Stimulated activated CD8-positive, alpha-beta memory T cell treated with anti-CD3 and anti-CD28 coated beads, Interleukin-4, amount 100 ng/mL, for 48 hours (primary cell): Measurements from ENCODE around the gene STH.

Source experiments
- DNase-seq: peaks from one replicate; pipeline ENCODE4 v3.0.0-alpha.2; 2020

Gene STH

GRCh38 chr17:46028981-46029565 lies 30.0 kb downstream of the STH start:
- no peak for DNase-seq

GRCh38 chr17:46029627-46030026 lies 30.6 kb downstream of the STH start:
- no peak for DNase-seq

GRCh38 chr17:46030752-46031151 lies 31.7 kb downstream of the STH start:
- no peak for DNase-seq

GRCh38 chr17:46031440-46031839 lies 32.4 kb downstream of the STH start:
- DNase-seq, result no peak

DNA sequence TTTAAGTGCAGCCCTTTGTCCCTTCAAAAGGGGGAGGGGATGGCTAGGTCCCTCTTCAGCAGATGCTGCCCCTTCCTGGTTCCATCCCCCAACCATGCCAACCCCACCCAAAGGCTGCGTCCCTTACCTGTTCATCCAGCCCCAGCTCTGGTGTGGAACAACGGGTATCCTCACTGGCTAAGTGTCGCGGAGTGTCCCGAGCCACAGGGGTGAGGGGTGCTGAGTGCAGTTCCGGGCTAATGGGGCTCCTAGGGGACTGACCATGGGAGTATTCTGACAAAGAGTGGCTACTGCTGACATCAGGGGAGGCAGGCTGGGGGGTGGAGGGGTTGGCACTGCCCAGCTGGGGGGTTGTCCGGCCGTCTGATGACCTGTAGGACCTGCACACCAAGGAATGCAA lies 32.9 kb downstream of the STH start:
- no peak for DNase-seq

GRCh38 chr17:46032909-46033308 lies 33.9 kb downstream of the STH start:
- DNase-seq, result no peak

DNA sequence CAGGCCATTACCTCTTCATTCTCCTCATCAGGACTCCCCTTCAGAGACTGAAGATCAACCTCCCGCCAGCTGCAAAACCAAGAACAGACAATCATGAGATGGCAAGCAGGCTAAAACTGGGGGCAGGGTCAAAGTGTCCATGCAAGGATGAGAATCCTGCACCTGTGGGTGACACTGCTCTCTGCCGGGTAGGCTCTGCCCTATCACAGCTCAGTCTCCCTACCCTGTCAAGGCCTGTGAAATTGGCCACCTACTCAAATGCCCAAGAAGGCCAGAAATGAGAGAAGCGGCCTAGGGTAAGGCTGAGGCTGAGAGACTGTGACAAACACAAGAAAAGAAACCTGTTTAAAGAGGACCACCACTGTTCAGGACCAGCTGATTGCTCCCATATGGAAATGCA lies 34.3 kb downstream of the STH start:
- no peak for DNase-seq

GRCh38 chr17:46035112-46035818 lies 36.2 kb downstream of the STH start:
- DNase-seq, result no peak

DNA sequence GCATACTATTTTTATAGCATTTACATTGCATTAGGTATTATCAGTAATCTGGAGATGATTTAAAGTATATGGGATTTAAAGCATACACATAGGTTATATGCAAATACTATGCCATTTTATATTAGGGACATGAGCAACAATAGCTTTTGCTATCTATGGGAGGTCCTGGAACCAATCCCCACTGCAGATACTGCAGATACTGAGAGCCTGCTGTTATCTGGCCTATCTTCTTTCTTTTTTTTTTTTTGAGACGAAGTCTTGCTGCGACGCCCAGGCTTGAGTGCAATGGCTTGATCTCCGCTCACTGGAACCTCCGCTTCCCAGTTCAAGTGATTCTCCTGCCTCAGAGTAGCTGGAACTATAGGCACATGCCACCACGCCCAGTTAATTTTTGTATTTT lies 37.4 kb downstream of the STH start:
- DNase-seq, result no peak

DNA sequence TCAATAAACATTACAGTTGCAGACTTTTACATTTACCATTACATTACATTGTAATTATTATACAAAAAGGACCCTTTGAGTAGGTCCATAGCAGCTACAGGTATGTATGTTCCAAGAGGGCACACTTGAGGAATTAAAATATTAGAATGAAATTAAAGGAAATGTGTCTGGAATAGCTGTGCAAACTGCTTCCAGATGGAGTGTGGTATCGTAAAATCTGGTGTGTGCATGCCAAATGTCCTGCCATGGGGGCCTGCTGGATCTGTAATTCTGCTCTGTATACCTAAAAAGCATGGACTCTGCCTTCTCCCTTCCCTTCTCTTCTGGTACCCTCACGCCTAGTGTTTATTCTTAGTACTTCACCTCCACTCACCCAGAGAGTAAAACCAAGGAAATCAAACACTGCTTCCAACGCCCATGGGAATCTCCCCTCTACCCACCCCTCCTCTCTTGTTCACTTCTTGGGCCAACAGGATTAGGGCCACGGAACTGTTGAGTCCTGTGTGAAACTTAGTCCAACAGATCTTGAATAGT lies 38.7 kb downstream of the STH start:
- no peak for DNase-seq

GRCh38 chr17:46038414-46038813 lies 39.4 kb downstream of the STH start:
- no peak for DNase-seq

DNA sequence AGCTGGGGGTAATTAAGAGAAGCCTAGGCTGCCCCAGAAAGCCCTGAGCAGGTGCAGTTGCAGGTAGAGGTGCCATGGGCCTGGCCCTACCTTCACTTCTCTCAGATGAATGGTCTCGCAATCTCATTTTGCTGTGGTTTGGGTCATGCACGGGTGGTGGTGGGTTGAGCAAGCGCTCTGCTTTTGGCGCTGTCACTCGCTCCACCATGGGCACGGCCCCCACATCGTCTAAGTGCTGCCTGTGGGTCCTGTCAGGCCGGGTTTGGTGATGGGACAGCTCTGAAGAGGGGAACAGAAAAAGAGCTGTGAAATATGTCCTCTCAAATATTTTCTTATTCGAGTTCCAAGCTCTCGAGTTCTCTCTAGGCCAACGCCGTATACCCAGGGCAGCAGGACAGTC lies 39.9 kb downstream of the STH start:
- no peak for DNase-seq

DNA sequence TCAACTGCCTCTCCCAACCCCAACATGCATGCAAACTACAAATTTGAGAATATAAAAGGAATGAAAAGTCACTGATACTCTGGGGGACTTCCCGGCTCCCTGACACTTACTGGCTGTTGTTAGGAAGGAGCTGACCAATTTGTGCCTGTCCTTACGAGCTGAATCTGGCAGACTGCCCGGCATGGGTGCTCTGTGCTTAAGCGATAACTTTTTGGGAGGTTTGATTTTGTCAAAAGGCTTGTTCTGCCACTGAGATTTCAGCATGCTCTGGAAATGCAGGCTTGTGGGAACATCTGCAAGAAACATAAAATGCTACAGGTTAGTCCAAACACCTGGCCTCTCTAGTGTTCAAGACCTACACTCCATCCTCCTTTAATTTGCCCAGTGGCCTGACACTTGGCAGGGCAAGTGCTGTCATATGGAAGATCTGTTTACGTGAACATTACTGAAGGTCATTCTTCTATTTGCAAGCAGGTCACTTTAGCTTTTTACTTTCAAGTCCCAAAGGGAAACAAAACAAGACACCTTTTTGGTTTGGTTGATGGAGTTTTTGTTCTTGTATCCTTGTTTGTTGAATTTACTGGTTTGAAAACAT lies 40.6 kb downstream of the STH start:
- no peak for DNase-seq

DNA sequence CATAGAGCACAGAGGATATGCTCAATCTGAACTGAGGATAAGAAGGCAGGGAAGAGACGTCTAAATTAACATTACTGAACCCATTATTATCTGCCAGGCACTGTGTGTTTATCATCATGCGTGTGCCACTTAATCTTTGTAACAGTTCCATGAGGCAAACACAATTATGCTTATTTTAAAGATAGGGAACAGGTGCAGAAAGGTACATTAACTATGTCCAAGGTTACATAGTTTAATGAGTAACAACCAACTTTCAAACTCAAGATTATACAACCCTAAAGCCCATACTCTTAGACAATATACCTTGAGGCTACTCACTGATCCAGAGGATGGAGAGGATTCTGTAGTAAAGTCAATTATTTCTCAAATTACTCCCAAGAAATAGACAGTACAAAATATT lies 43.2 kb downstream of the STH start:
- no peak for DNase-seq

- DNase-seq, result no peak
These were observed 43.9 kb downstream of the STH start for GRCh38 chr17:46042925-46043324.

DNA sequence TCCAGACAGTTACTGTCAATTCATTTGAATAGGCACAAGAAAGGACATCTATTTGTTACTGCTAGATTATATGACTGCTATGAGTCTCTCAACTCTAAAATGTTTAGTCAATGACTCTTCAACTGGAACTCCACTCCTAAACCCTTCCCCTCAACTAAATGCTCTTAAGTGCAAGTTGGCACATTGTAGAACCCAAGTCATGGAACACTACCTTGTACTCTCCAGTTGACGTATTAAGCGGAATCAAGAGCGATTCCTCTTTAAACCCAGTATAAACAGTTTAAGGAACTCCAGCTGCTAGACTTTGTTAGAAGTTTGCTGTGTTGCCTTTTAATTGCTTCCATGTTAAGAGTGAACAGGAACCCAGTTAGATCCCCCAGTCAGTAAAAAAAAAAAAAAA lies 44.6 kb downstream of the STH start:
- DNase-seq, result no peak

DNA sequence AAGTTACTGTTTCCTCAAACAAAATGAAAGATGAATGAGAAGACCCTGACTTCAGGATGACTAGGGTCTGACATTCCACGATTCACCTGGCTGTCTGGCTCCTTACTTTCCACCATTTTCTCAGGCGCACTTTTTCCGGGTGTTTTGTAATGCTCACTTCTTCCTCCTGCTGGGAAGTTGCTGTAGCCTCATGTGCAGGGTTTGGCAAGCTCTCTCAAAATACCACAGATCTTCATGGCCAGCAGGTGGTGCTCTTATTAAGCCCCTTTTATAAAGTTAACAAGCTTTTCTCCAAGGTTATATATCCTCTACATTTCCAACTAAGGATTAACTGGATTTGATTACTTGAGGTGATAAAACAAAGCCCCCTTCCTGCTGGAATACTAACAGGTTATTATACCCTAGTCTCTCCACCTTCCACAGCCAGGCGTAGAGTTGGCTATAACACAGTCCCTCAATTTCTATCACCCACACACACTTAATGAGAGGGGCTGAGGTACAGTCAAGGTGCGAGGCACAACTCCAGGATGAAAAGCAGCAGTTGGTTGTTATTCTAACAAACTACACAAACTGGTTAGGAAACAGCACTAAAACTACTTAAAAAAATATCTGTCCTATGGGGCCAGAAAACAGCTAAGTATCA lies 45.4 kb downstream of the STH start:
- DNase-seq, result peak; percentile 59

DNA sequence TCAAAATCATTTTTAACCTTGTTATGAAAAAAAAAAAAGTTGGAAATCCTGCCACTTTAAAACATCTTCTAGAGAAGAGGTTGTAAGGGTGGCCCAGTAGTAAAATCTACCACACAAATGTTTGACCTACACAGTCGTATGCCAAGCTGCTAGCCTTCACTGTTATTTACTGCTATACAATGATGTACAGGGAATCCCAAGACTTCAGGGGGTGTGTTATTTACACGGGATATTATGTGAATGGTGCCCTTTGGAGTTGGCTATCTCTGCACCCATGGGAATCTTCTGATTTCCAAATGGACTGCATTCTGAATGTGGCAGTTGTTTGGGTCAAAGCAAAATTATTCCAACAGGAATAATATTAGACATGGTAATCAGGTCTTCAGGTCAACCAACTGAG lies 45.9 kb downstream of the STH start:
- DNase-seq, result no peak

GRCh38 chr17:46045639-46046038 lies 46.6 kb downstream of the STH start:
- DNase-seq, result no peak

GRCh38 chr17:46046957-46047356 lies 47.9 kb downstream of the STH start:
- DNase-seq, result no peak

GRCh38 chr17:46047398-46047797 lies 48.3 kb downstream of the STH start:
- DNase-seq, result no peak

GRCh38 chr17:46047856-46048255 lies 48.8 kb downstream of the STH start:
- DNase-seq, result no peak
